Measurements from ENCODE around the gene OR2F1.

The OR2F1 gene

DNA sequence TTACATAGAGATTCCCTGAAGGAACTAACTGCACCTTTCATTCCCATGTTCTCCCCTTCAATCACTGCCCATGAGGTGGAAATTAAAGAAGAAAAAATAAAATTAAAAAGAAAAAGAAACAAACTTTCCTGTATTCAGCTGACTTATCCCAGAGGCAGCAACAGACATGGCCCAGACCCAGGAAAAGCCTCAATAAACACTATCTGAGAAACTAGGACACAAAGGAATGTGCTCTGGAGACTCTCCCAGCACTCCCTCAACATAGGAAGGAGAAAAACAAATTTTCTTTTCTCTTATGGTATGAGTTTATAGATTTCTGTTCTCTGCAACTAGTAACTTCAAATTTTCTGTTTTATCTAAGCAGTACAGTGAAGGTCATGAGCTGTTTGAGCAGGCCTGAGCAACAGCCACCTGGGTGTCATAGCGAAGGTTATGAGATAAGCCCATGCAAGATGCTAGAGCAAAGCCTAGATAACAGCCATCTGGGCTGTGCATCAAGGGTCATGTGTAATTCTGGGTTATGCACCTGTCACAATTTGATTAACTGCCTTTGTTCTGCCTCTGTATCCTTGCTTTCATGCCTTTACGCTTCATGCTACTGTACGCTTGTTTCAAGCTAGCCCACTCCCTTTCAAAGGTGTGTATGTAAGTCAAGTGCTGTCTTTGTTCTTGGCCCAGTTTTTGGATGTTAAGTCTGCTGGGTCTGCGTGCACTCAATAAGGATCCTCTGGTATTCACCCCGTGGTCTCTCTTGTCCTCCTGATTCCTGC is 34.5 kb downstream of the OR2F1 start:
- TF ChIP-seq, protein P1, sequence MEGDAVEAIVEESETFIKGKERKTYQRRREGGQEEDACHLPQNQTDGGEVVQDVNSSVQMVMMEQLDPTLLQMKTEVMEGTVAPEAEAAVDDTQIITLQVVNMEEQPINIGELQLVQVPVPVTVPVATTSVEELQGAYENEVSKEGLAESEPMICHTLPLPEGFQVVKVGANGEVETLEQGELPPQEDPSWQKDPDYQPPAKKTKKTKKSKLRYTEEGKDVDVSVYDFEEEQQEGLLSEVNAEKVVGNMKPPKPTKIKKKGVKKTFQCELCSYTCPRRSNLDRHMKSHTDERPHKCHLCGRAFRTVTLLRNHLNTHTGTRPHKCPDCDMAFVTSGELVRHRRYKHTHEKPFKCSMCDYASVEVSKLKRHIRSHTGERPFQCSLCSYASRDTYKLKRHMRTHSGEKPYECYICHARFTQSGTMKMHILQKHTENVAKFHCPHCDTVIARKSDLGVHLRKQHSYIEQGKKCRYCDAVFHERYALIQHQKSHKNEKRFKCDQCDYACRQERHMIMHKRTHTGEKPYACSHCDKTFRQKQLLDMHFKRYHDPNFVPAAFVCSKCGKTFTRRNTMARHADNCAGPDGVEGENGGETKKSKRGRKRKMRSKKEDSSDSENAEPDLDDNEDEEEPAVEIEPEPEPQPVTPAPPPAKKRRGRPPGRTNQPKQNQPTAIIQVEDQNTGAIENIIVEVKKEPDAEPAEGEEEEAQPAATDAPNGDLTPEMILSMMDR (IDR thresholded peaks at IDR 0.05): no peak
- Mint-ChIP-seq H3K36me3 (ENCODE audit: low read depth) (peaks cover 4% of the 10 kb centered on the region), H3K4me1 (no peaks in the 10 kb centered on the region), H3K9me3 (peaks cover 22% of the 10 kb centered on the region), H3K4me3 (no peak overlapping the region), H3K27ac (no peak overlapping the region), H3K27me3 (ENCODE audit: low read depth, poor library complexity) (peaks cover 7% of the 10 kb centered on the region)
- no peak for DNase-seq

GRCh38 chr7:143992670-143993069 is 38.0 kb downstream of the OR2F1 start:
- DNase-seq: no peak
- Mint-ChIP-seq H3K27me3 (ENCODE audit: low read depth, poor library complexity) (peaks cover 4% of the 10 kb centered on the region), H3K4me3 (no peak overlapping the region), H3K36me3 (ENCODE audit: low read depth) (peaks cover 4% of the 10 kb centered on the region), H3K4me1 (no peaks in the 10 kb centered on the region), H3K27ac (no peak overlapping the region), H3K9me3 (peaks cover 19% of the 10 kb centered on the region)
- TF ChIP-seq, protein P1 (IDR thresholded peaks at IDR 0.05): no peak

- TF ChIP-seq, protein P1 (IDR thresholded peaks at IDR 0.05): no peak
- H3K27ac Mint-ChIP-seq: no peak overlapping the region
- peaks cover 17% of the 10 kb centered on the region for H3K9me3 Mint-ChIP-seq
- no peak for DNase-seq
- no peak overlapping the region for H3K4me3 Mint-ChIP-seq
- peaks cover 4% of the 10 kb centered on the region for H3K36me3 Mint-ChIP-seq (ENCODE audit: low read depth)
- H3K4me1 Mint-ChIP-seq: no peaks in the 10 kb centered on the region
- H3K27me3 Mint-ChIP-seq (ENCODE audit: low read depth, poor library complexity): peaks cover 1% of the 10 kb centered on the region
These were observed 39.3 kb downstream of the OR2F1 start for GRCh38 chr7:143993924-143994323.

- no peak within 1 kb of the TSS for H3K4me3 Mint-ChIP-seq
- H3K9me3 Mint-ChIP-seq: no peaks in the 10 kb centered on the region
- no peaks in the 10 kb centered on the region for H3K4me1 Mint-ChIP-seq
- TF ChIP-seq, protein P1 (IDR thresholded peaks at IDR 0.05): no peak
- no peaks in the 10 kb centered on the region for H3K36me3 Mint-ChIP-seq (ENCODE audit: low read depth)
- peaks cover 7% of the 10 kb centered on the region for H3K27me3 Mint-ChIP-seq (ENCODE audit: low read depth, poor library complexity)
- no peak for DNase-seq
- no peak within 1 kb of the TSS for H3K27ac Mint-ChIP-seq
These were observed 45.4 kb downstream of the OR2F1 start, which contains the start of gene OR6B1 for GRCh38 chr7:144000020-144000419. Gene OR6B1, plus strand, starts transcription at chr7:144000320. Its CDS starts 3,677 bp downstream, at chr7:144003997.

DNA sequence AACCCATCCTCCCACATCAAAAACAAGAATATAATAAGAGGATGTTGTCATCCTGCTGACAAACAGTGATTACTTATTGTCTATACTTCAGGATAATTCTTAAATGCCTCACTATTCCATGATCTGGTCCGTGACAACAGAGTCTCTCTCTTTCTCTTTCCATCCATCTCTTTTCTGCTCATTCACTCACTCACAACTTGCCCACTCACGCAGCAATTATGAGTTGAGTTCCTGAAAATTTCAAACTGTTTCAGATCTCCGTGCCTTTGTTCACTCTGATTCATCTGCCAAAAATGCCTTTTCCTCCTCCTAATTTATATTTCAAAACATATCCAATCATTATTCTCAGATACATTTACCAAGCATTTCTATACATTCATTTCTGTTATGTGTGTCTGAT is 46.9 kb downstream of the OR2F1 start:
- H3K27ac Mint-ChIP-seq: no peak overlapping the region
- H3K9me3 Mint-ChIP-seq: no peaks in the 10 kb centered on the region
- peaks cover 7% of the 10 kb centered on the region for H3K27me3 Mint-ChIP-seq (ENCODE audit: low read depth, poor library complexity)
- no peak for DNase-seq
- no peak overlapping the region for H3K4me3 Mint-ChIP-seq
- H3K36me3 Mint-ChIP-seq (ENCODE audit: low read depth): no peaks in the 10 kb centered on the region
- TF ChIP-seq, protein P1 (IDR thresholded peaks at IDR 0.05): no peak
- H3K4me1 Mint-ChIP-seq: no peaks in the 10 kb centered on the region

DNA sequence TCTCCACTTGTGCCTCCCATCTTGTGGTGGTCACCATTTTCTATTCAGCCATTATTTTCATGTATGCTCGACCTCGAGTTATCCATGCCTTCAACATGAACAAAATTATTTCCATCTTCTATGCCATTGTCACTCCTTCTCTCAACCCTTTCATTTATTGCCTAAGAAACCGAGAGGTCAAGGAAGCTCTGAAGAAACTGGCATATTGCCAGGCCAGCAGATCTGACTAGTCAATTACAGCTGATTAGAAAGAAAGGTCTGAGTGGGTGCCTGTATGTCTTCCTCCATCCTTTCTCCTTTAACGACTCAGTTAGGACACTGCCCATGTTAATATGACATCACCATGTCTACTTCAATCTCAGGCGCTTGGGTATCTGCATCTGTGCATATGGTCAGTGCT is 50.1 kb downstream of the OR2F1 start:
- Mint-ChIP-seq H3K27ac (no peak overlapping the region), H3K36me3 (ENCODE audit: low read depth) (peaks cover 6% of the 10 kb centered on the region), H3K4me3 (no peak overlapping the region), H3K4me1 (no peaks in the 10 kb centered on the region), H3K9me3 (peaks cover 20% of the 10 kb centered on the region), H3K27me3 (ENCODE audit: low read depth, poor library complexity) (peaks cover 4% of the 10 kb centered on the region)
- DNase-seq: no peak
- TF ChIP-seq, protein P1 (IDR thresholded peaks at IDR 0.05): no peak
